Psoas muscle (tissue), 8 donors: ENCODE results near the gene LDB3. TPM values are rescaled to one million over a fixed set of nuclear protein-coding genes. Genes with fewer than 3 reads are reported as not detected.
A peak's percentile ranks its signal among the peaks of the same experiment; 100 is the strongest.

ENCODE experiments used
- ATAC-seq, 4 donors: fragments of 200-7000 bp; cut with Tn5 transposase; one replicate each; pipeline ENCODE4 v1.9.1; 2020; ENCODE audit warnings: moderate library complexity in 3 of 4, mild to moderate bottlenecking in 2 of 4
- DNase-seq, 2 donors: peaks; one replicate each; pipeline ENCODE4 v3.0.0-alpha.2; 2020
- H3K27ac ChIP-seq: fragments of 200-600 bp; one replicate; pipeline ENCODE4 v1.8.0; 2022
- H3K27me3 ChIP-seq, 3 donors: fragments of 200-600 bp in 1 of 3; one replicate each; pipeline versions ENCODE4 v1.6.1 to v1.8.0; 2013 to 2022; ENCODE audit warnings: low read length in 2 of 3, mild to moderate bottlenecking in 2 of 3, moderate library complexity in 1 of 3; ENCODE audit not compliant: insufficient read depth in 3 of 3
- H3K36me3 ChIP-seq, 2 donors: fragments of 200-600 bp in 1 of 2; one replicate each; pipeline versions ENCODE4 v1.6.1 to v1.8.0; 2013 to 2022; ENCODE audit warnings: low read depth in 1 of 2, mild to moderate bottlenecking in 1 of 2, moderate library complexity in 1 of 2; ENCODE audit not compliant: insufficient read depth in 1 of 2
- H3K4me1 ChIP-seq: fragments of 200-600 bp; one replicate; pipeline ENCODE4 v1.8.0; 2022
- H3K4me3 ChIP-seq: fragments of 200-600 bp; one replicate; pipeline ENCODE4 v1.8.0; 2022; ENCODE audit warnings: mild to moderate bottlenecking
- H3K9me3 ChIP-seq: fragments of 200-600 bp; one replicate; pipeline ENCODE4 v1.8.0; 2022
- CTCF ChIP-seq: fragments of 200-600 bp; IDR thresholded peaks from one replicate; pipeline ENCODE4 v1.8.0; 2022; ENCODE audit warnings: antibody characterized with exemption
- WGBS, 3 donors: extraction: QIAGEN DNeasy Blood & Tissue Kit; methylation state at CpG; one replicate each; pipeline versions ENCODE4 v1.1.6 to v1.1.7; 2013; 5-methylcytosine and 5-hydroxymethylcytosine counted together
- intact Hi-C, 2 donors: fragments of 100-400 bp; cut with DNase I; formaldehyde crosslinking; loops; one replicate each; pipeline versions ENCODE4 v1.11.0 to v1.14.2; 2022
- long read RNA-seq, 2 donors: library from polyadenylated mRNA; unstranded; transcript quantifications; one replicate each; pipeline ENCODE4 v2.0.0, GENCODE V29; 2021
- polyA plus RNA-seq, 3 donors: library from polyadenylated mRNA; stranded (reverse); fragments of 200-250 nt; gene quantifications; one replicate each; pipeline ENCODE4 v1.2.3, GENCODE V29; 2013
- total RNA-seq, 4 donors: library from RNA; stranded (reverse); fragmentation: NEBNext Ultra II Directional in 2 of 4; extraction: Animal tissue kit (Norgen Biotek cat#: 25700) in 2 of 4; gene quantifications; one replicate each; pipeline versions ENCODE4 v1.2.1 to v1.2.4, GENCODE V29; 2021 to 2023
- donor health status: healthy with polysubstance abuse.
- donor health status: DM: no; HTN: no; CAD: no; lungs with moderate emphysema.
- donor health status: Bipolar disorder and iron deficiency.
- donor health status: healthy.
- donor health status: DM: yes; HTN: yes; CAD: no.
- donor health status: DM: no; HTN: no; CAD: no.
- donor health status: DM: no; HTN: no; CAD: no.
- donor health status: DM: yes; HTN: yes; CAD: no.

LDB3 gene
- total RNA-seq (1,000 to 10,000 TPM in 1 of 4 donors, 100 to 1,000 TPM in 3; 615 to 2,187 (median 685) TPM), polyA plus RNA-seq (100 to 1,000 TPM; 108 to 518 (median 274) TPM)
- long read RNA-seq, donor 1, partial matches to known transcripts, result 215 of 224 reads
- long read RNA-seq, donor 1, other reads (novel, unspliced or antisense), result 9 of 224 reads
- long read RNA-seq, donor 2, partial matches to known transcripts, result 319 of 392 reads
- long read RNA-seq, donor 2, other reads (novel, unspliced or antisense), result 72 of 392 reads

DNA sequence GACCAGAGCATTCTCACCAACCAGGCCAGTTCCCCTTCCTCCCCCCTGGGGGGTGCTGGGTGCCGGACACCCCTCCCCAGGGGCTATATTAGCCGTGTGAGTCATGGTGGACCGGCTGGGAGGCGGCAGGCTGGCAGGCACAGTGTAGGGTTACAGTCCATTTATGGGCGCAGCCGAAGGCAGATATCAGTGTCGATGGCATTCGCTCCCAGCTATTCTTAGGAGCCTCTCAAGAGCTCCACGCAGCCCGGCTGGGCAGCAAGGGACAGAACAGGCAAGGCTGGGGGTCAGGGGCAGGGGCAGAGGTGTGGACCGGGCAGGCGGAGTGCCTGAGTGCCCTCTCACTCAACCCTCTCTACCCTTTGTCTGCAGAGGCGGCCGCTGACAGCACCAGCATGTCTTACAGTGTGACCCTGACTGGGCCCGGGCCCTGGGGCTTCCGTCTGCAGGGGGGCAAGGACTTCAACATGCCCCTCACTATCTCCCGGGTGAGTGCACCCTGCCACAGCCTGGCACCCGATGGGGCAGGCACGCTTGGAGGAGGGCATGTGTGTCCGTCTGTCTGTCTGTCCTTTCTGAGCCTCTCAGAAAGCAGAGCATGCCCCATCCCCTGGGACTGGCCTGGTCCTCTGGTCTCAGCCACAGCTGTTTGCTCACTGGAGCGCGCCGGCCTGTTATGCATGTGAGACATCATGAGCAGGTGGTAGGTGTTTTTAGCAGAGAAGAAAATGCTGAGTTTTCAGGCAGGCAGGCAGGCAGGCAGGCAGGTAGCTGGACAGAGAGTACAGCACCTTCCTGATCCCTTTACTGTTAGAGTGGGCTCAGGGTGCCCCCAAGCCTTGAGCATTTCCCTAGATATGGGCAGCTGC lies at the start of gene LDB3:
Gene LDB3, plus strand, starts transcription at position 215 of the 869 bp plus-strand sequence. Its CDS starts 181 bp downstream, at position 396.
- Histone ChIP-seq H3K4me1 (peaks cover 63% of the 10 kb centered on the region), H3K36me3 (no peaks in the 10 kb centered on the region), H3K4me3 (peak within 1 kb of the TSS; percentile 69), H3K27ac (peak within 1 kb of the TSS; percentile 92), H3K27me3 (no peaks in the 10 kb centered on the region), H3K9me3 (no peaks in the 10 kb centered on the region)
- TF ChIP-seq CTCF, result no peak
- 16 to 33% (median 21%) methylated on average over 22 to 23 of the region's 23 CpGs for WGBS, 3 donors
- intact Hi-C loops, result no loop called here
- ATAC-seq, result peak; percentile 64 to 71 (median 68)
- DNase-seq, result peak; percentile 78 to 93

- ATAC-seq, result no peak
- WGBS, 3 donors, result 95 to 99% (median 97%) methylated on average over 2 of the region's 2 CpGs
- H3K4me3 ChIP-seq, result no peak overlapping the region
- peaks cover 4% of the 10 kb centered on the region for H3K4me1 ChIP-seq
- no peak for TF ChIP-seq CTCF
- no peak overlapping the region for H3K27ac ChIP-seq
- H3K9me3 ChIP-seq, result no peaks in the 10 kb centered on the region
- DNase-seq, result no peak
- no peaks in the 10 kb centered on the region for H3K27me3 ChIP-seq
- intact Hi-C loops, result no loop called here
- H3K36me3 ChIP-seq, result no peaks in the 10 kb centered on the region
These were observed 40.0 kb upstream of the LDB3 start for GRCh38 chr10:86628311-86628710.

DNA sequence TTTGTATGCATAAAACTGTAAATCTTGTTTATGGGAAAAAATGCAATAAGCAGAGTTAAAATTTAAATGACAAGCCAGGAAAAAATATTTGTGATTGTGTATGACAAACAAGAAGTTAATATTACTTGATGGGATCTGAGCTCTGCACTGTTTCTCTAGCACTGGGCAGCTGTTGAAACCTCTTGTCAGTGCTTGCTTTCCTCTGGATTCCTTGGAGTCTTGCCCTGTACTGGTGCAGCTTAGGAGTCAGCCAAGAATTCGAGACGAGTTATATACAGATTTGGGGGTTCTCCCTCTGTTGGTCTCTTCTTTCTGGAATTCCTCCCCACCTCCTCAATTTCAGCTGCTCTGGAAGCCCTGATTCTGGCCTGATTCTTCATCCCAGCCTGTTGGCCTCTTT lies 38.2 kb upstream of the LDB3 start:
- 9 to 15% (median 10%) methylated on average over 2 of the region's 2 CpGs for WGBS, 3 donors
- no peaks in the 10 kb centered on the region for H3K27me3 ChIP-seq
- no peak for DNase-seq
- intact Hi-C loops, result no loop called here
- no peak overlapping the region for H3K27ac ChIP-seq
- no peak overlapping the region for H3K4me3 ChIP-seq
- ATAC-seq, result peak; percentile 75 to 80 (median 78)
- no peaks in the 10 kb centered on the region for H3K9me3 ChIP-seq
- H3K36me3 ChIP-seq, result no peaks in the 10 kb centered on the region
- H3K4me1 ChIP-seq, result peaks cover 4% of the 10 kb centered on the region
- TF ChIP-seq CTCF, result no peak

DNA sequence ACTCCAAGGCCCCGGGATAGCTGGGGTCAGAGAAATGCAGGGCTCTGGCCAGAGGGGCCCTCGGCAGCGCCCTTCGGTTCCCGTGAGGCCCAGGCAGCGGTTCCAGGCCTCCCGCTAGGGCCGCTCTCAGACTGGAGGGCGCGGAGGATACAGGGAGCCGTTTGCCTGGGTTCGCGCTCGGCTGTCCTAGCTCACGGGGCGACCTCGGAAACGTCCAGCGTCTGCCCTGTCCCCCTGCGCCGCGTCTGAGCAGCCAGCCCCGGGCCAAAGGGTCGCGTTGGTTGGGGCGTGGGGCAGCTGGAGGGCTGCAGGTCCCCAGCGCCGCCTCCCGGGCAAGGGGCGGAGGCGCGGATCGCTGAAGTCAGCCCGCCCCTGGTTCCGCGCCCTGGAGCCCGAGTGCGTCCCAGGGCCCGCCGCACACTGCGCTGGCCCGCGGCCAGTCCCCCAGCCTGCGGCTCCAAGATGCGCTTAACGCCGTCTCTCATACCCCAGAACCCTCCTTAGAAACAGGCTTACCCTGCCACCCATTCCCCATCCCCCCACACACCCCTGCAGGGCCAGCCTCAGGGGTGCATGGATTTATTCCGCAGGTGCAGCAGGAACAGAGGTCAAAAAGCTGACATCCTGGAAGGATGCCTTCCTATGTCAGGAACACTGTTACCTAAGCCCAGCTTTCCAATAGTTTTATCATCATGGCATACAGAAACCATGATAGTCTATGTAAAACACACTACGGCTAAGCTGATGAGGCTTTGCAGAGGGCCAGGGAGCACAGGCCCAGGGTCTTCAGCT lies 36.1 kb upstream of the LDB3 start:
- peak; percentile 23 for TF ChIP-seq CTCF
- WGBS, 3 donors, result 6 to 11% (median 6%) methylated on average over 43 to 49 of the region's 49 CpGs
- no peaks in the 10 kb centered on the region for H3K9me3 ChIP-seq
- no peak overlapping the region for H3K27ac ChIP-seq
- peaks cover 4% of the 10 kb centered on the region for H3K4me1 ChIP-seq
- DNase-seq, result peak; percentile 56 to 69
- H3K27me3 ChIP-seq, result no peaks in the 10 kb centered on the region
- no peaks in the 10 kb centered on the region for H3K36me3 ChIP-seq
- ATAC-seq, result peak; percentile 79 to 89 (median 83)
- peak overlapping the region; percentile 61 for H3K4me3 ChIP-seq
- intact Hi-C loops, result no loop called here
